Activated B cell treated with CpG ODN at 0.5 μM for 24 hours (primary cell): ENCODE measurements around the gene SCAF4. TPM values are rescaled to one million over a fixed set of nuclear protein-coding genes. Genes with fewer than 3 reads are reported as not detected.
"Not testable (repeated sequence)": the region's sequence is repeated elsewhere in the genome, so short reads cannot be mapped to it uniquely, and the experiment has no call there.

Source experiments
- ATAC-seq: fragments of 200-7000 bp; cut with Tn5 transposase; one replicate; pipeline ENCODE4 v1.10.0; 2021; ENCODE audit warnings: low read depth, mild to moderate bottlenecking, moderate library complexity
- CTCF ChIA-PET: fragments of 350-600 bp; sonication (Branson Sonifier 250); formaldehyde crosslinking; loops from one replicate; lab custom pipeline; 2021; ENCODE audit warnings: antibody characterized with exemption; lab: Charles Lee
- POLR2A ChIA-PET: fragments of 350-600 bp; sonication (Branson Sonifier 250); formaldehyde crosslinking; loops from one replicate; lab custom pipeline; 2021; ENCODE audit warnings: antibody characterized with exemption; lab: Charles Lee
- DNase-seq: peaks from one replicate; pipeline ENCODE4 v3.0.0; 2022
- H3K27ac Mint-ChIP-seq: one replicate; pipeline ENCODE4 v1.8.0; 2020; ENCODE audit warnings: mixed read lengths
- H3K27me3 Mint-ChIP-seq: one replicate; pipeline ENCODE4 v1.8.0; 2021; ENCODE audit warnings: mixed read lengths
- H3K36me3 Mint-ChIP-seq: one replicate; pipeline ENCODE4 v1.8.0; 2021; ENCODE audit warnings: low read depth, mixed read lengths
- H3K4me1 Mint-ChIP-seq: one replicate; pipeline ENCODE4 v1.8.0; 2021; ENCODE audit warnings: mixed read lengths
- H3K4me3 Mint-ChIP-seq: one replicate; pipeline ENCODE4 v1.8.0; 2020; ENCODE audit warnings: mild to moderate bottlenecking, mixed read lengths
- H3K9me3 Mint-ChIP-seq: one replicate; pipeline ENCODE4 v1.8.0; 2020; ENCODE audit warnings: mixed read lengths
- intact Hi-C: fragments of 100-400 bp; cut with micrococcal nuclease; formaldehyde crosslinking; loops from one replicate; pipeline ENCODE4 v1.15.1; 2024
- total RNA-seq: library from RNA; stranded (reverse); gene quantifications from 2 replicates; pipeline ENCODE4 v1.2.3, GENCODE V29; 2022
- TF ChIP-seq, protein P1 (sequence below): fragments of 200-600 bp; IDR thresholded peaks from one replicate; pipeline ENCODE4 v1.8.0; 2022; ENCODE audit warnings: antibody characterized with exemption, mild to moderate bottlenecking

SCAF4 gene
- total RNA-seq, 1 donor from 2014 or later, result 80.5 TPM

DNA sequence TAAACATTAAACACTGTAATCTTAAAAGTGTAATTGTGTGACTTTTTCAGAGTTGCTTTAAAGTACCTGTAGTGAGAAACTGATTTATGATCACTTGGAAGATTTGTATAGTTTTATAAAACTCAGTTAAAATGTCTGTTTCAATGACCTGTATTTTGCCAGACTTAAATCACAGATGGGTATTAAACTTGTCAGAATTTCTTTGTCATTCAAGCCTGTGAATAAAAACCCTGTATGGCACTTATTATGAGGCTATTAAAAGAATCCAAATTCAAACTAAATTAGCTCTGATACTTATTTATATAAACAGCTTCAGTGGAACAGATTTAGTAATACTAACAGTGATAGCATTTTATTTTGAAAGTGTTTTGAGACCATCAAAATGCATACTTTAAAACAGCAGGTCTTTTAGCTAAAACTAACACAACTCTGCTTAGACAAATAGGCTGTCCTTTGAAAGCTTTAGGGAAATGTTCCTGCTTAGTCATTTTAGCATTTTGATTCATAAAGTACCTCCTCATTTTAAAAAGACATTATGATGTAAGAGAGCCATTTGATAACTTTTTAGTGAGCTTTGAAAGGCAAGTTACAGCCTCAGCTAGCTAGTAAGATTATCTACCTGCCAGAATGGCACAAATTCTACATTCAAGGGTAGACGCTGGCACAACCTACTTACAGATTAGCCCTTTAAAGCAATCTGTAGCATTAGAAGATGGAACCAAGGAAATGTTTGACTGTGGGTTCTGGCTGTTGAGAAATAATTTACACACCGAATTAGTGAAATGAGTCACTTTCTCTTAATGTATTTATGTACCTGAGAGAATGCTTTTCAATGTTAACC is 63.0 kb downstream of the SCAF4 start:
- no peak overlapping the region for H3K4me3 Mint-ChIP-seq
- peaks cover 69% of the 10 kb centered on the region for H3K36me3 Mint-ChIP-seq
- no peak for ATAC-seq
- TF ChIP-seq, protein P1, sequence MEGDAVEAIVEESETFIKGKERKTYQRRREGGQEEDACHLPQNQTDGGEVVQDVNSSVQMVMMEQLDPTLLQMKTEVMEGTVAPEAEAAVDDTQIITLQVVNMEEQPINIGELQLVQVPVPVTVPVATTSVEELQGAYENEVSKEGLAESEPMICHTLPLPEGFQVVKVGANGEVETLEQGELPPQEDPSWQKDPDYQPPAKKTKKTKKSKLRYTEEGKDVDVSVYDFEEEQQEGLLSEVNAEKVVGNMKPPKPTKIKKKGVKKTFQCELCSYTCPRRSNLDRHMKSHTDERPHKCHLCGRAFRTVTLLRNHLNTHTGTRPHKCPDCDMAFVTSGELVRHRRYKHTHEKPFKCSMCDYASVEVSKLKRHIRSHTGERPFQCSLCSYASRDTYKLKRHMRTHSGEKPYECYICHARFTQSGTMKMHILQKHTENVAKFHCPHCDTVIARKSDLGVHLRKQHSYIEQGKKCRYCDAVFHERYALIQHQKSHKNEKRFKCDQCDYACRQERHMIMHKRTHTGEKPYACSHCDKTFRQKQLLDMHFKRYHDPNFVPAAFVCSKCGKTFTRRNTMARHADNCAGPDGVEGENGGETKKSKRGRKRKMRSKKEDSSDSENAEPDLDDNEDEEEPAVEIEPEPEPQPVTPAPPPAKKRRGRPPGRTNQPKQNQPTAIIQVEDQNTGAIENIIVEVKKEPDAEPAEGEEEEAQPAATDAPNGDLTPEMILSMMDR, result no peak
- peak overlapping the region; percentile 46 for H3K27ac Mint-ChIP-seq
- H3K4me1 Mint-ChIP-seq, result peaks cover 34% of the 10 kb centered on the region
- no peaks in the 10 kb centered on the region for H3K27me3 Mint-ChIP-seq
- POLR2A ChIA-PET, result interaction anchor here (0.9 kb wide), 1 partner anchor 49 kb away, joined by 3 read pairs; no protein-coding TSS in a partner anchor
- no peak for DNase-seq
- CTCF ChIA-PET, result no interaction called here
- intact Hi-C loops, result no loop called here
- no peaks in the 10 kb centered on the region for H3K9me3 Mint-ChIP-seq

DNA sequence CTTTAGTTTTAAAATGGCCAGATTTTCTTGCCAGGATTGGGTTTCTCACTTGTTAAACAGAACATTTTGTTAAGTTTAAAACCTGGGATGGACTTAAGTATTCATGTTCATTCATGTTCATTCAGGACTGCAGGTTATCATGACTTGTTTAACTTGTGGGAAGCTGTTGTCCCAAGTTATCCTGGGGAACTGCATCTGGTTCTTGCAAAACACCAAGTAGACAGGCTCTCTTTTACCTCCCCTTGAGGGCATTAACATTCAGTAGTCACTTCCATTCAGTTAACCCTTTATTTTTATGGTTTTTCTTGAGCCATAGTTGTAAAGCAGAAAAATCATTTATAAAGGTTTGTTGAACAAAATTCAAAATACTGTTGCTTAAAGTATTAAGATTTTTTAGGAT is 64.3 kb downstream of the SCAF4 start:
- H3K27ac Mint-ChIP-seq, result no peak overlapping the region
- H3K27me3 Mint-ChIP-seq, result no peaks in the 10 kb centered on the region
- H3K9me3 Mint-ChIP-seq, result no peaks in the 10 kb centered on the region
- ATAC-seq, result no peak
- POLR2A ChIA-PET, result no interaction called here
- no peak overlapping the region for H3K4me3 Mint-ChIP-seq
- intact Hi-C loops, result loop anchor here (1.0 kb wide), 1 partner anchor 8 kb away; the partner anchor contains the start of gene SOD1
- CTCF ChIA-PET, result no interaction called here
- DNase-seq, result no peak
- TF ChIP-seq, protein P1, result no peak
- H3K36me3 Mint-ChIP-seq, result peaks cover 77% of the 10 kb centered on the region
- H3K4me1 Mint-ChIP-seq, result peaks cover 43% of the 10 kb centered on the region

- intact Hi-C loops, result loop anchor here (1.0 kb wide), 1 partner anchor 8 kb away; the partner anchor contains the start of gene SOD1
- H3K4me3 Mint-ChIP-seq, result no peak overlapping the region
- POLR2A ChIA-PET, result interaction anchor here (1.1 kb wide), 1 partner anchor 29 kb away, joined by 3 read pairs; no protein-coding TSS in a partner anchor
- no peak for DNase-seq
- no peak overlapping the region for H3K27ac Mint-ChIP-seq
- H3K27me3 Mint-ChIP-seq, result no peaks in the 10 kb centered on the region
- no peaks in the 10 kb centered on the region for H3K9me3 Mint-ChIP-seq
- H3K36me3 Mint-ChIP-seq, result peaks cover 76% of the 10 kb centered on the region
- ATAC-seq, result no peak
- CTCF ChIA-PET, result no interaction called here
- TF ChIP-seq, protein P1, result no peak
- peaks cover 47% of the 10 kb centered on the region for H3K4me1 Mint-ChIP-seq
Measured at GRCh38 chr21:31667132-31667531, 64.8 kb downstream of the SCAF4 start.

DNA sequence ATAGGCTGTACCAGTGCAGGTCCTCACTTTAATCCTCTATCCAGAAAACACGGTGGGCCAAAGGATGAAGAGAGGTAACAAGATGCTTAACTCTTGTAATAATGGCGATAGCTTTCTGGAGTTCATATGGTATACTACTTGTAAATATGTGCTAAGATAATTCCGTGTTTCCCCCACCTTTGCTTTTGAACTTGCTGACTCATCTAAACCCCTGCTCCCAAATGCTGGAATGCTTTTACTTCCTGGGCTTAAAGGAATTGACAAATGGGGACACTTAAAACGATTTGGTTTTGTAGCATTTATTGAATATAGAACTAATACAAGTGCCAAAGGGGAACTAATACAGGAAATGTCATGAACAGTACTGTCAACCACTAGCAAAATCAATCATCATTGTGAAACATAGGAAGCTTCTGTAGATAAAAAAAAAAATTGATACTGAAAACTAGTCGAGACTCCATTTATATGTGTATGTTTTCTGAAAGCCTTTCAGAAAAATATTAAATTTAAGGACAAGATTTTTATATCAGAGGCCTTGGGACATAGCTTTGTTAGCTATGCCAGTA is 65.4 kb downstream of the SCAF4 start:
- H3K9me3 Mint-ChIP-seq, result no peaks in the 10 kb centered on the region

DNA sequence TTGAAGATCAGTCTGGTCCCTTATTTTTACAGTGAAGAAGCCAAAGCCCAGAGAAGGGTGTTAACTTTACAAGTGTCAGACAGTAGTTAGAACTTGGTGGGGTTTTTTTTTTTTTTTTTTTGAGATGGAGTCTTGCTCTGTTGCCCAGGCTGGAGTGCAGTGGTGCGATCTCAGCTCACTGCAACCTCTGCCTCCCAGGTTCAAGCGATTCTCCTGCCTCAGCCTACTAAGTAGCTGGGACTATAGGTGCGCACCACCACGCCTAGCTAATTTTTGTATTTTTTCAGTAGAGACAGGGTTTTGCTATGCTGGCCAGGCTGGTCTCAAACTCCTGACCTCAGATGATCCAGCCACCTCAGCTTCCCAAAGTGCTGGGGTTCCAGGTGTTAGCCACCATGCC is 66.0 kb downstream of the SCAF4 start:
- H3K9me3 Mint-ChIP-seq, H3K27me3 Mint-ChIP-seq, DNase-seq, CTCF ChIA-PET, intact Hi-C loops, ATAC-seq, H3K4me3 Mint-ChIP-seq: not testable (repeated sequence)
- Mint-ChIP-seq H3K36me3 (peaks cover 71% of the 10 kb centered on the region), H3K4me1 (peaks cover 58% of the 10 kb centered on the region), H3K27ac (peak overlapping the region; percentile 1)
- POLR2A ChIA-PET, result interaction anchor here (0.6 to 0.7 kb wide), 2 partner anchors 46 to 443 kb away, joined by 4 to 9 read pairs; no protein-coding TSS in a partner anchor

More for the DNA sequence above, 65.4 kb downstream of the SCAF4 start:
- ChIA-PET CTCF (no interaction called here), POLR2A (interaction anchor here (0.6 to 1.1 kb wide), 3 partner anchors 30 to 444 kb away, joined by 3 to 9 read pairs (median 4); no protein-coding TSS in a partner anchor)
- DNase-seq (no peak), ATAC-seq (no peak)
- TF ChIP-seq, protein P1, result no peak
- intact Hi-C loops, result loop anchor here (1.0 kb wide), 1 partner anchor 7 kb away; the partner anchor contains the start of gene SOD1
- peaks cover 72% of the 10 kb centered on the region for H3K36me3 Mint-ChIP-seq
- H3K4me1 Mint-ChIP-seq, result peaks cover 53% of the 10 kb centered on the region
- no peaks in the 10 kb centered on the region for H3K27me3 Mint-ChIP-seq
- no peak overlapping the region for H3K4me3 Mint-ChIP-seq
- H3K27ac Mint-ChIP-seq, result no peak overlapping the region
